ENCODE results near the gene MTMR2. TPM values are rescaled to one million over a fixed set of nuclear protein-coding genes. Genes with fewer than 3 reads are reported as not detected.

Gene MTMR2
- total and polyA plus RNA-seq, 2 of the 13 experiments (the other 11 are each of a cell fraction or from before 2014, with no cell fraction given) = 12.7 to 22.3 TPM

DNA sequence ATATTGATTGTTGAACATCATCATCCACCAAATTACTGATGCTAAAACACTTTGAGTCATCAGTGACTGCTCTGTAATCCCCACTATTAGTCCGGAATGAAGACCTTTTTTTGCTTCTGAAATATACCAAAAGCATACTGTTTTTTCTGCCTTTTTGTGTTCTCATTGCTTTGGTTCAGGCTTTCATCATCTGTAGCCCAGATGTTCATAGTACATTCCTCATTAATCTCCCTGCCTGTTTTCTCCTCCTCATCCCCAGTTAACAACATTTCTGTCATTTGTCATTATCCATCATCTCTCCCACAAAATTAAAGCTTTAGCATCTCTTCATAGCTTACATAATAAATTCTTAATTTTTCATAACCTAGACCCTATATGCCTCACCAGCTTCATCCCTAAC is 124.4 kb downstream of the MTMR2 start:
- WGBS (ENCODE audit: low lambda C conversion rate) = 92% methylated on average over 1 of the region's 1 CpG
- TF ChIP-seq PCBP1 (IDR thresholded peaks at IDR 0.05; ENCODE audit: borderline replicate concordance, low read depth, low read length) (no peak), HDAC1 (CRISPR knock-in tag; IDR thresholded peaks at IDR 0.05) (no peak), NFIB (CRISPR knock-in tag; IDR thresholded peaks at IDR 0.05; ENCODE audit: borderline replicate concordance) (no peak), CEBPB (IDR thresholded peaks at IDR 0.05; ENCODE audit: borderline replicate concordance, low read depth, low read length) (no peak), RAD21 (CRISPR knock-in tag; IDR thresholded peaks at IDR 0.05) (no peak), ZFYVE20 (CRISPR knock-in tag; IDR thresholded peaks at IDR 0.05; ENCODE audit: borderline replicate concordance, low read depth) (no peak), ATRX (CRISPR knock-in tag; IDR thresholded peaks at IDR 0.05; ENCODE audit: borderline replicate concordance) (no peak)
- TF ChIP-seq, protein P1, sequence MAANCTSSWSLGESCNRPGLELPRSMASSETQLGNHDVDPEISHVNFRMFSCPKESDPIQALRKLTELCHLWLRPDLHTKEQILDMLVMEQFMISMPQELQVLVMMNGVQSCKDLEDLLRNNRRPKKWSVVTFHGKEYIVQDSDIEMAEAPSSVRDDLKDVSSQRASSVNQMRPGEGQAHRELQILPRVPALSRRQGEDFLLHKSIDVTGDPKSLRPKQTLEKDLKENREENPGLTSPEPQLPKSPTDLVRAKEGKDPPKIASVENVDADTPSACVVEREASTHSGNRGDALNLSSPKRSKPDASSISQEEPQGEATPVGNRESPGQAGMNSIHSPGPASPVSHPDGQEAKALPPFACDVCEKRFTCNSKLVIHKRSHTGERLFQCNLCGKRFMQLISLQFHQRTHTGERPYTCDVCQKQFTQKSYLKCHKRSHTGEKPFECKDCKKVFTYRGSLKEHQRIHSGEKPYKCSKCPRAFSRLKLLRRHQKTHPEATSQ (CRISPR knock-in tag; IDR thresholded peaks at IDR 0.05; ENCODE audit: borderline replicate concordance) = no peak
- TF ChIP-seq, protein P2, sequence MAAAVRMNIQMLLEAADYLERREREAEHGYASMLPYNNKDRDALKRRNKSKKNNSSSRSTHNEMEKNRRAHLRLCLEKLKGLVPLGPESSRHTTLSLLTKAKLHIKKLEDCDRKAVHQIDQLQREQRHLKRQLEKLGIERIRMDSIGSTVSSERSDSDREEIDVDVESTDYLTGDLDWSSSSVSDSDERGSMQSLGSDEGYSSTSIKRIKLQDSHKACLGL (CRISPR knock-in tag; IDR thresholded peaks at IDR 0.05) = no peak
- TF ChIP-seq, protein P3, sequence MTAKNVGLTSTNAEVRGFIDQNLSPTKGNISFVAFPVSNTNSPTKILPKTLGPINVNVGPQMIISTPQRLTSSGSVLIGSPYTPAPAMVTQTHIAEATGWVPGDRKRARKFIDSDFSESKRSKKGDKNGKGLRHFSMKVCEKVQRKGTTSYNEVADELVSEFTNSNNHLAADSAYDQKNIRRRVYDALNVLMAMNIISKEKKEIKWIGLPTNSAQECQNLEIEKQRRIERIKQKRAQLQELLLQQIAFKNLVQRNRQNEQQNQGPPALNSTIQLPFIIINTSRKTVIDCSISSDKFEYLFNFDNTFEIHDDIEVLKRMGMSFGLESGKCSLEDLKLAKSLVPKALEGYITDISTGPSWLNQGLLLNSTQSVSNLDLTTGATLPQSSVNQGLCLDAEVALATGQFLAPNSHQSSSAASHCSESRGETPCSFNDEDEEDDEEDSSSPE (CRISPR knock-in tag; IDR thresholded peaks at IDR 0.05) = no peak
- no peak for FAIRE-seq
- Histone ChIP-seq H3K79me2 (ENCODE audit: insufficient read depth, low read length) (peaks cover 36% of the 10 kb centered on the region), H3K27me3 (ENCODE audit: control insufficient read depth in 1 of 2, insufficient read depth in 2 of 2, low read length in 2 of 2) (no peaks in the 10 kb centered on the region), H3K4me3 (replicated peaks in 1 of 3; ENCODE audit: insufficient read depth in 1 of 3, low read depth in 2 of 3, low read length in 3 of 3) (no peak overlapping the region), H3K36me3 (replicated peaks in 1 of 2; ENCODE audit: control insufficient read depth in 1 of 2, insufficient read depth in 2 of 2, low read length in 2 of 2) (peaks cover 4 to 30% of the 10 kb centered on the region in 2 experiments; a peak in 4 of 5 replicates), H4K20me1 (ENCODE audit: insufficient read depth, low read length) (no peaks in the 10 kb centered on the region), H3K9ac (ENCODE audit: insufficient read depth, low read depth, low read length) (no peak overlapping the region), H3K9me3 (ENCODE audit: low read length) (no peaks in the 10 kb centered on the region), H3K4me2 (ENCODE audit: low read depth, low read length) (no peak overlapping the region), H3K27ac (ENCODE audit: extremely low read length, insufficient read depth, low read length) (no peak overlapping the region), H2AFZ (ENCODE audit: low read length) (no peak overlapping the region), H3K4me1 (ENCODE audit: insufficient read depth, low read length) (peaks cover 16% of the 10 kb centered on the region)
- intact Hi-C loops (cut with micrococcal nuclease; ENCODE audit: unreplicated experiment) = no loop called here
- in situ Hi-C loops (cut with HindIII; ENCODE audit: extremely low pct_ligation_motif_present, low pct_unique_long_range_greater_than_20kb) = no loop called here
- POLR2A ChIA-PET = no interaction called here
- no peak for DNase-seq (ENCODE audit: low spot score)
- BruUV-seq (replicated peaks) = no TSS peak
- ATAC-seq = no peak
- CTCF ChIA-PET (ENCODE audit: low intra/inter-chr PET ratio, low total read pairs) = no interaction called here

All from HepG2 (cell line).